Measurements from ENCODE around the gene RTN4.

DNA sequence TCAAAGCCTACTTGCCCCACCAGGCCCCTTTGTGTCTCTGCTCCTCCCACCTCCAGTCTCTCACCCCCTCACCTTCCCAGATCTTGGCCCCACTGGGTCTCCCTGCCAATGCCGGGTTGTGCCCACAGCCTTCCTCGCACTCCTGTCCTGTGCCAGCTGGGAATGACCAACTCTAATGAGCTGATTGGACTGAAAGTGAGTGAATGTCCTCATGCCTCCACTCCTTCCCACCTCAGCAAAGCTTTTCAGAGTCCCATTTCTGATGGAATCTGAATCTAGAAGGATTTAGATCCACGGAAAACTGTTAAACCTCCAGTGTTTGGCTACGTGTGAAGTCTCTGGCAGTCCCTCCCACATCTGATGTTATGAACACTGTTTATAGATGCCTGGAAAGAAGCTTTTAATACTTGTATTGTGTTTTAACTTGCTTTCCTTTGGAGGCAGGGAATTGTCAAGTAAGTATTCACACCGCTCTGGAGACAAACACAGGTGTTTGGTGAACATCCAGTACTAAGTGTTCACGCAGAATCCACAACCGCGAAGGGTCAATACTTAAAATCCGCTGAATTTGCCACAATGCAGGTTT lies 103.9 kb downstream of the RTN4 start:
- TF ChIP-seq, protein P1, sequence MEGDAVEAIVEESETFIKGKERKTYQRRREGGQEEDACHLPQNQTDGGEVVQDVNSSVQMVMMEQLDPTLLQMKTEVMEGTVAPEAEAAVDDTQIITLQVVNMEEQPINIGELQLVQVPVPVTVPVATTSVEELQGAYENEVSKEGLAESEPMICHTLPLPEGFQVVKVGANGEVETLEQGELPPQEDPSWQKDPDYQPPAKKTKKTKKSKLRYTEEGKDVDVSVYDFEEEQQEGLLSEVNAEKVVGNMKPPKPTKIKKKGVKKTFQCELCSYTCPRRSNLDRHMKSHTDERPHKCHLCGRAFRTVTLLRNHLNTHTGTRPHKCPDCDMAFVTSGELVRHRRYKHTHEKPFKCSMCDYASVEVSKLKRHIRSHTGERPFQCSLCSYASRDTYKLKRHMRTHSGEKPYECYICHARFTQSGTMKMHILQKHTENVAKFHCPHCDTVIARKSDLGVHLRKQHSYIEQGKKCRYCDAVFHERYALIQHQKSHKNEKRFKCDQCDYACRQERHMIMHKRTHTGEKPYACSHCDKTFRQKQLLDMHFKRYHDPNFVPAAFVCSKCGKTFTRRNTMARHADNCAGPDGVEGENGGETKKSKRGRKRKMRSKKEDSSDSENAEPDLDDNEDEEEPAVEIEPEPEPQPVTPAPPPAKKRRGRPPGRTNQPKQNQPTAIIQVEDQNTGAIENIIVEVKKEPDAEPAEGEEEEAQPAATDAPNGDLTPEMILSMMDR (IDR thresholded peaks at IDR 0.05) = no peak
- TF ChIP-seq POLR2A (IDR thresholded peaks at IDR 0.05) = no peak

All from uterus (tissue), 2 donors.